Activated CD8-positive, alpha-beta memory T cell treated with anti-CD3 and anti-CD28 coated beads, Interleukin-2, amount 50 U/mL, for 1 hour (primary cell): ENCODE results near the gene FAM47E.

Experiments used
- DNase-seq: peaks from one replicate; pipeline ENCODE4 v3.0.0-alpha.2; 2020; ENCODE audit errors: extremely low read depth

FAM47E gene

GRCh38 chr4:76301068-76301774, 49.7 kb downstream of the FAM47E start:
- no peak for DNase-seq

GRCh38 chr4:76301775-76302162, 50.2 kb downstream of the FAM47E start:
- no peak for DNase-seq

- DNase-seq: no peak
These were observed 51.4 kb downstream of the FAM47E start for GRCh38 chr4:76302826-76303438.

GRCh38 chr4:76305033-76305687, 53.6 kb downstream of the FAM47E start:
- DNase-seq: no peak

- no peak for DNase-seq
These were observed 54.7 kb downstream of the FAM47E start, which contains the start of gene STBD1 for GRCh38 chr4:76305971-76306881. Gene STBD1, plus strand, starts transcription at chr4:76306733. Its CDS starts 37 bp downstream, at chr4:76306770.

- no peak for DNase-seq
These were observed 55.5 kb downstream of the FAM47E start for GRCh38 chr4:76306882-76307659.

GRCh38 chr4:76307660-76308014, 56.1 kb downstream of the FAM47E start:
- DNase-seq: no peak

GRCh38 chr4:76308548-76308947, 57.0 kb downstream of the FAM47E start:
- DNase-seq: no peak

- no peak for DNase-seq
These were observed 58.5 kb downstream of the FAM47E start for GRCh38 chr4:76309939-76310550.

GRCh38 chr4:76310683-76311082, 59.2 kb downstream of the FAM47E start:
- no peak for DNase-seq

GRCh38 chr4:76311896-76312331, 60.4 kb downstream of the FAM47E start:
- DNase-seq: no peak

- DNase-seq: no peak
These were observed 60.9 kb downstream of the FAM47E start for GRCh38 chr4:76312457-76312856.

- DNase-seq: no peak
These were observed 62.0 kb downstream of the FAM47E start for GRCh38 chr4:76313547-76313946.

GRCh38 chr4:76315267-76315918, 63.9 kb downstream of the FAM47E start:
- no peak for DNase-seq

- no peak for DNase-seq
These were observed 64.6 kb downstream of the FAM47E start for GRCh38 chr4:76316131-76316530.

GRCh38 chr4:76322236-76322635, 70.7 kb downstream of the FAM47E start:
- DNase-seq: no peak

- DNase-seq: no peak
These were observed 73.6 kb downstream of the FAM47E start for GRCh38 chr4:76325072-76325471.

- DNase-seq: no peak
These were observed 75.0 kb downstream of the FAM47E start for GRCh38 chr4:76326515-76326914.
